GM19467 (cell line): ENCODE results near the gene OR10A6.

Experiments used
- ATAC-seq: cut with Tn5 transposase; IDR thresholded peaks from one replicate; pipeline ENCODE4 v1.9.1; 2021; ENCODE audit warnings: mild to moderate bottlenecking, moderate library complexity; ENCODE audit not compliant: unreplicated experiment

The OR10A6 gene

GRCh38 chr11:7931168-7931567 is at the start of gene OR10A6:
Gene OR10A6 (minus strand): TSS chr11:7931268. CDS start chr11:7928662, 2,606 bp downstream.
- ATAC-seq, result no peak

- ATAC-seq, result no peak
Observed at GRCh38 chr11:7977232-7977917, 46.3 kb upstream of the OR10A6 start.

- no peak for ATAC-seq
Observed at GRCh38 chr11:7974668-7975067, 43.6 kb upstream of the OR10A6 start.

GRCh38 chr11:7973011-7973410 is 41.9 kb upstream of the OR10A6 start:
- ATAC-seq, result no peak

- ATAC-seq, result no peak
Observed at GRCh38 chr11:7971846-7972245, 40.8 kb upstream of the OR10A6 start.

- ATAC-seq, result no peak
Observed at GRCh38 chr11:7969756-7970646, 38.9 kb upstream of the OR10A6 start.

GRCh38 chr11:7968686-7969085 is 37.6 kb upstream of the OR10A6 start:
- no peak for ATAC-seq

GRCh38 chr11:7967826-7968225 is 36.8 kb upstream of the OR10A6 start:
- no peak for ATAC-seq

- ATAC-seq, result no peak
Observed at GRCh38 chr11:7967097-7967496, 36.0 kb upstream of the OR10A6 start.

GRCh38 chr11:7965386-7965785 is 34.3 kb upstream of the OR10A6 start, which contains the start of gene NLRP10:
Gene NLRP10 (minus strand): TSS chr11:7965447. CDS start chr11:7963495, 1,952 bp downstream.
- ATAC-seq, result no peak

- no peak for ATAC-seq
Observed at GRCh38 chr11:7964873-7965272, 33.8 kb upstream of the OR10A6 start.

- no peak for ATAC-seq
Observed at GRCh38 chr11:7964261-7964660, 33.2 kb upstream of the OR10A6 start.

- no peak for ATAC-seq
Observed at GRCh38 chr11:7955191-7955590, 24.1 kb upstream of the OR10A6 start.

- ATAC-seq, result no peak
Observed at GRCh38 chr11:7949934-7950333, 18.9 kb upstream of the OR10A6 start.

- no peak for ATAC-seq
Observed at GRCh38 chr11:7944123-7944522, 13.1 kb upstream of the OR10A6 start.

GRCh38 chr11:7941608-7942007 is 10.5 kb upstream of the OR10A6 start, which contains the start of gene OR10A3:
Gene OR10A3 (minus strand): TSS chr11:7941708. CDS start chr11:7939520, 2,188 bp downstream.
- ATAC-seq, result no peak

- no peak for ATAC-seq
Observed at GRCh38 chr11:7941146-7941545, 10.1 kb upstream of the OR10A6 start.

- no peak for ATAC-seq
Observed at GRCh38 chr11:7936615-7937014, 5.5 kb upstream of the OR10A6 start.

GRCh38 chr11:7927635-7928034 is 3.4 kb downstream of the OR10A6 start:
- ATAC-seq, result no peak

GRCh38 chr11:7924536-7924935 is 6.5 kb downstream of the OR10A6 start:
- no peak for ATAC-seq

- ATAC-seq, result no peak
Observed at GRCh38 chr11:7918141-7918540, 12.9 kb downstream of the OR10A6 start.

- no peak for ATAC-seq
Observed at GRCh38 chr11:7911011-7911410, 20.1 kb downstream of the OR10A6 start.
